SK-N-SH (cell line): Measurements from ENCODE around the gene BSPRY.
"Not testable (repeated sequence)": the region's sequence is repeated elsewhere in the genome, so short reads cannot be mapped to it uniquely, and the experiment has no call there.

ENCODE experiments used
- CTCF ChIP-seq: fragments of 200-600 bp; sonication (generic); IDR thresholded peaks from 2 replicates; pipeline ENCODE4 v1.6.1; 2017; ENCODE audit warnings: antibody characterized with exemption, mild to moderate bottlenecking, moderate library complexity
- FOXM1 ChIP-seq: IDR thresholded peaks from 2 replicates; pipeline ENCODE4 v1.4.0; 2012; ENCODE audit warnings: low read depth, mild to moderate bottlenecking
- IRF3 ChIP-seq: fragments of 150-350 bp; IDR thresholded peaks from 2 replicates; pipeline ENCODE4 v1.6.1; 2016; ENCODE audit warnings: mild to moderate bottlenecking, low read depth, low read length
- MXI1 ChIP-seq: IDR thresholded peaks from 2 replicates; pipeline ENCODE4 v1.6.1; 2012; ENCODE audit warnings: mild to moderate bottlenecking, low read depth, low read length, improper control_type of control experiment
- POLR2AphosphoS5 ChIP-seq: IDR thresholded peaks from 2 replicates; pipeline ENCODE4 v1.6.1; 2012; ENCODE audit warnings: low read depth, low read length
- RAD21 ChIP-seq: IDR thresholded peaks from 2 replicates; pipeline ENCODE4 v1.6.1; 2012; ENCODE audit warnings: mild to moderate bottlenecking, low read length
- TEAD4 ChIP-seq: IDR thresholded peaks from 2 replicates; pipeline ENCODE4 v1.4.0; 2012; ENCODE audit warnings: mild to moderate bottlenecking, borderline replicate concordance; ENCODE audit not compliant: insufficient read depth
- YY1 ChIP-seq: IDR thresholded peaks from 2 replicates; pipeline ENCODE4 v1.4.0; 2012; ENCODE audit warnings: low read depth, mild to moderate bottlenecking

GRCh38 chr9:113406353-113406752 is 57.0 kb downstream of the BSPRY start:
- TF ChIP-seq IRF3, RAD21, CTCF, YY1, POLR2AphosphoS5, MXI1, FOXM1, TEAD4: not testable (repeated sequence)
